ENCODE measurements around the gene NUDT19. TPM values are rescaled to one million over a fixed set of nuclear protein-coding genes. Genes with fewer than 3 reads are reported as not detected.

NUDT19 gene
- total and polyA plus RNA-seq, 9 of the 15 experiments (the other 6 are each of a cell fraction or from before 2014, with no cell fraction given) = 9.6 to 38.6 (median 14.4) TPM

GRCh38 chr19:32671883-32672593 is 19.6 kb upstream of the NUDT19 start (continued):
- TF ChIP-seq, protein P1, sequence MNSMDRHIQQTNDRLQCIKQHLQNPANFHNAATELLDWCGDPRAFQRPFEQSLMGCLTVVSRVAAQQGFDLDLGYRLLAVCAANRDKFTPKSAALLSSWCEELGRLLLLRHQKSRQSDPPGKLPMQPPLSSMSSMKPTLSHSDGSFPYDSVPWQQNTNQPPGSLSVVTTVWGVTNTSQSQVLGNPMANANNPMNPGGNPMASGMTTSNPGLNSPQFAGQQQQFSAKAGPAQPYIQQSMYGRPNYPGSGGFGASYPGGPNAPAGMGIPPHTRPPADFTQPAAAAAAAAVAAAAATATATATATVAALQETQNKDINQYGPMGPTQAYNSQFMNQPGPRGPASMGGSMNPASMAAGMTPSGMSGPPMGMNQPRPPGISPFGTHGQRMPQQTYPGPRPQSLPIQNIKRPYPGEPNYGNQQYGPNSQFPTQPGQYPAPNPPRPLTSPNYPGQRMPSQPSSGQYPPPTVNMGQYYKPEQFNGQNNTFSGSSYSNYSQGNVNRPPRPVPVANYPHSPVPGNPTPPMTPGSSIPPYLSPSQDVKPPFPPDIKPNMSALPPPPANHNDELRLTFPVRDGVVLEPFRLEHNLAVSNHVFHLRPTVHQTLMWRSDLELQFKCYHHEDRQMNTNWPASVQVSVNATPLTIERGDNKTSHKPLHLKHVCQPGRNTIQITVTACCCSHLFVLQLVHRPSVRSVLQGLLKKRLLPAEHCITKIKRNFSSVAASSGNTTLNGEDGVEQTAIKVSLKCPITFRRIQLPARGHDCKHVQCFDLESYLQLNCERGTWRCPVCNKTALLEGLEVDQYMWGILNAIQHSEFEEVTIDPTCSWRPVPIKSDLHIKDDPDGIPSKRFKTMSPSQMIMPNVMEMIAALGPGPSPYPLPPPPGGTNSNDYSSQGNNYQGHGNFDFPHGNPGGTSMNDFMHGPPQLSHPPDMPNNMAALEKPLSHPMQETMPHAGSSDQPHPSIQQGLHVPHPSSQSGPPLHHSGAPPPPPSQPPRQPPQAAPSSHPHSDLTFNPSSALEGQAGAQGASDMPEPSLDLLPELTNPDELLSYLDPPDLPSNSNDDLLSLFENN (IDR thresholded peaks at IDR 0.05; ENCODE audit: low read depth in 2 of 2, low read length in 2 of 2) = peak in 1 of 2 experiments; percentile 68; a peak in 1 of 4 replicates
- TF ChIP-seq FOXK1 (CRISPR knock-in tag; IDR thresholded peaks at IDR 0.05; ENCODE audit: borderline replicate concordance) = no peak
- TF ChIP-seq SP2 (IDR thresholded peaks at IDR 0.05; ENCODE audit: extremely low read depth, low read depth, low read length, poor library complexity, severe bottlenecking) = no peak
- peak in 1 of 2 experiments; percentile 49; a peak in 1 of 4 replicates for TF ChIP-seq NONO (IDR thresholded peaks at IDR 0.05; ENCODE audit: low read depth in 2 of 2, low read length in 1 of 2)
- no peak for TF ChIP-seq YBX1 (IDR thresholded peaks at IDR 0.05)
- TF ChIP-seq, protein P2, sequence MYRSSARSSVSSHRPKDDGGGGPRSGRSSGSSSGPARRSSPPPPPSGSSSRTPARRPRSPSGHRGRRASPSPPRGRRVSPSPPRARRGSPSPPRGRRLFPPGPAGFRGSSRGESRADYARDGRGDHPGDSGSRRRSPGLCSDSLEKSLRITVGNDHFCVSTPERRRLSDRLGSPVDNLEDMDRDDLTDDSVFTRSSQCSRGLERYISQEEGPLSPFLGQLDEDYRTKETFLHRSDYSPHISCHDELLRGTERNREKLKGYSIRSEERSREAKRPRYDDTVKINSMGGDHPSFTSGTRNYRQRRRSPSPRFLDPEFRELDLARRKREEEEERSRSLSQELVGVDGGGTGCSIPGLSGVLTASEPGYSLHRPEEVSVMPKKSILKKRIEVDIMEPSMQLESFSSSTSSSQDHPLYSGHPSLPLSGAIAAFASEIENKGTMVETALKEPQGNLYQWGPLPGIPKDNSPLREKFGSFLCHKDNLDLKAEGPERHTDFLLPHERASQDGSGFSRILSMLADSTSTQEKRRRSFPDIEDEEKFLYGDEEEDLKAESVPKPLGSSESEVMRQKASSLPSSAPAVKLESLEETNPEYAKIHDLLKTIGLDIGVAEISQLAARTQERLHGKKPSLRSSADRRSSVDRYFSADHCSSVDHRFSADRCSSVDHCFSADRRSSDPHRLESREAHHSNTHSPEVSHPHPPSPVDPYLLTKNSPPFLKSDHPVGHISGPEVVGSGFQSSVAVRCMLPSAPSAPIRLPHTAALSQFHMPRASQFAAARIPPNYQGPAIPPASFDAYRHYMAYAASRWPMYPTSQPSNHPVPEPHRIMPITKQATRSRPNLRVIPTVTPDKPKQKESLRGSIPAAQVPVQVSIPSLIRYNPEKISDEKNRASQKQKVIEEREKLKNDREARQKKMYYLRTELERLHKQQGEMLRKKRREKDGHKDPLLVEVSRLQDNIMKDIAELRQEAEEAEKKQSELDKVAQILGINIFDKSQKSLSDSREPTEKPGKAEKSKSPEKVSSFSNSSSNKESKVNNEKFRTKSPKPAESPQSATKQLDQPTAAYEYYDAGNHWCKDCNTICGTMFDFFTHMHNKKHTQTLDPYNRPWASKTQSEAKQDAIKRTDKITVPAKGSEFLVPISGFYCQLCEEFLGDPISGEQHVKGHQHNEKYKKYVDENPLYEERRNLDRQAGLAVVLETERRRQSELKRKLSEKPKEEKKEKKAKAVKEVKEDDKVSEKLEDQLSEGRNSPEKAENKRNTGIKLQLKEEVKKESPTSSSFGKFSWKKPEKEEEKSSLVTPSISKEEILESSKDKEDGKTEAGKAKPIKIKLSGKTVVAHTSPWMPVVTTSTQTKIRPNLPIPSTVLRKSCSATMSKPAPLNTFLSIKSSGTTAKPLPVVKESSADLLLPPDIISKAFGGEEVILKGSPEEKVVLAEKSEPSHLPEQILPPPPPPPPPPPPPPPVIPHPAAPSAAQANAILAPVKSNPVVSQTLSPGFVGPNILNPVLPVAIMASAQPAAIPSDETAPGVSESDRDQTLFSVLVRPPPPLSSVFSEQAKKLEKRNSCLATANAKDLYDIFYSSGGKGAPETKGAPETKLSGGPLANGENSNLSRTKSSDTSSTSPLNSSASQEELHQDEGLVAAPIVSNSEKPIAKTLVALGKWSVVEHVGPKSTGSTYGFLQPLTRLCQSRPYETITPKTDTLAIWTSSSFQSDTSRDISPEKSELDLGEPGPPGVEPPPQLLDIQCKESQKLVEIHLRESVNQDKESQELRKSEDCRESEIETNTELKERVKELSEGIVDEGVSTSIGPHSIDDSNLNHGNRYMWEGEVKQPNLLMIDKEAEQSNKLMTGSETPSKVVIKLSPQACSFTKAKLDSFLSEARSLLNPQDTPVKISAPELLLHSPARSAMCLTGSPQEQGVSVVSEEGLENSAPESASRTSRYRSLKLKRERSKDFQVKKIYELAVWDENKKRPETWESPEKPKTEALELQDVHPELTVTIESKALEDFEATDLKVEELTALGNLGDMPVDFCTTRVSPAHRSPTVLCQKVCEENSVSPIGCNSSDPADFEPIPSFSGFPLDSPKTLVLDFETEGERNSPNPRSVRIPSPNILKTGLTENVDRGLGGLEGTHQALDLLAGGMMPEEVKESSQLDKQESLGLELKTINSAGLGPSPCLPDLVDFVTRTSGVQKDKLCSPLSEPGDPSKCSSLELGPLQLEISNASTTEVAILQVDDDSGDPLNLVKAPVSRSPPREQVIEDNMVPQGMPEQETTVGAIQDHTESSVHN (IDR thresholded peaks at IDR 0.05; ENCODE audit: borderline replicate concordance in 1 of 2, low read depth in 1 of 2) = peak in 1 of 2 experiments; percentile 69; a peak in 1 of 4 replicates
- TF ChIP-seq, protein P3, sequence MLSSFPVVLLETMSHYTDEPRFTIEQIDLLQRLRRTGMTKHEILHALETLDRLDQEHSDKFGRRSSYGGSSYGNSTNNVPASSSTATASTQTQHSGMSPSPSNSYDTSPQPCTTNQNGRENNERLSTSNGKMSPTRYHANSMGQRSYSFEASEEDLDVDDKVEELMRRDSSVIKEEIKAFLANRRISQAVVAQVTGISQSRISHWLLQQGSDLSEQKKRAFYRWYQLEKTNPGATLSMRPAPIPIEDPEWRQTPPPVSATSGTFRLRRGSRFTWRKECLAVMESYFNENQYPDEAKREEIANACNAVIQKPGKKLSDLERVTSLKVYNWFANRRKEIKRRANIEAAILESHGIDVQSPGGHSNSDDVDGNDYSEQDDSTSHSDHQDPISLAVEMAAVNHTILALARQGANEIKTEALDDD (IDR thresholded peaks at IDR 0.05) = peak; percentile 97
- TF ChIP-seq ZNF766 (CRISPR knock-in tag; conservative IDR thresholded peaks at IDR 0.05) = peak; percentile 87
- no peak for TF ChIP-seq ILK (tag; IDR thresholded peaks at IDR 0.05; ENCODE audit: borderline replicate concordance, low read depth)
- TF ChIP-seq SAP30 (IDR thresholded peaks at IDR 0.05; ENCODE audit: borderline replicate concordance, insufficient read depth, low read depth, low read length, poor library complexity, severe bottlenecking) = no peak

Data from K562 (cell line).